ENCODE measurements around the gene GALK1.

Gene GALK1

GRCh38 chr17:75749545-75750389 is 15.2 kb downstream of the GALK1 start:
- peak; percentile 91 for DNase-seq

- no peak for DNase-seq
Measured at GRCh38 chr17:75748706-75749105, 16.3 kb downstream of the GALK1 start.

DNA sequence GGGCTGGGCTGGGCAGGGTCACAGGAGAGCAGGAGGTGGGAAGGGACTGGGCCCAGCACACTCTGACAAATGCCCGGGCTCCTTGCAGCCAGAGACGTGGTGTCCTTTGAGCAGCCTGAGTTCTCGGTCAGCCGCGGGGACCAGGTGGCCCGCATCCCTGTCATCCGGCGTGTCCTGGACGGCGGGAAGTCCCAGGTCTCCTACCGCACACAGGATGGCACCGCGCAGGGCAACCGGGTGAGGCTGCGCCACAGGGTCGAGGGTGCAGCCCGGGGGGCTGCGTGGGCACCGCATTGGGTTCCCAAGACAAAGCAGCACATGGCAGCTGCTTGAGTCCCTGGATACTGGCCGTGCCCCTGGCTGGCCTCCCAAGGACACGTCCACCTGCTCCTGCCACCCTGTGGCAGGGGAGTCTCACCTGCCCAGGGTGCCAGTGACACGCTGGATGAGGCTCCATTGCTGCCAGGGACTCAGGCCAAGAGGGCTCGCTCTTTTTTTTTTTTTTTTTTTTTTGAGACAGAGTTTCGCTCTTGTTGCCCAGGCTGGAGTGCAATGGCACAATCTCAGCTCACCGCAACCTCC is 21.3 kb downstream of the GALK1 start:
- DNase-seq = no peak

DNA sequence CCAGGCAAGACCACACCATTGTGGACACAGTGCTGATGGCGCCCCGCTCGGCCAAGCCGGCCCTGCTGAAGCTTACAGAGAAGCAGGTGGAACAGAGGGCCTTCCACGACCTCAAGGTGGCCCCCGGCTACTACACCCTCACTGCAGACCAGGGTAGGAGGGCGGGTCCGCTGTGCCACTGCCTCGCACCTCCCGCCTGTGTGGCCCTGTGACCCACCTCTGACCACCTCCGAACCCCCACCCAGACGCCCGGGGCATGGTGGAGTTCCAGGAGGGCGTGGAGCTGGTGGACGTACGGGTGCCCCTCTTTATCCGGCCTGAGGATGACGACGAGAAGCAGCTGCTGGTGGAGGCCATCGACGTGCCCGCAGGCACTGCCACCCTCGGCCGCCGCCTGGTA is 22.7 kb downstream of the GALK1 start:
- DNase-seq = no peak

DNA sequence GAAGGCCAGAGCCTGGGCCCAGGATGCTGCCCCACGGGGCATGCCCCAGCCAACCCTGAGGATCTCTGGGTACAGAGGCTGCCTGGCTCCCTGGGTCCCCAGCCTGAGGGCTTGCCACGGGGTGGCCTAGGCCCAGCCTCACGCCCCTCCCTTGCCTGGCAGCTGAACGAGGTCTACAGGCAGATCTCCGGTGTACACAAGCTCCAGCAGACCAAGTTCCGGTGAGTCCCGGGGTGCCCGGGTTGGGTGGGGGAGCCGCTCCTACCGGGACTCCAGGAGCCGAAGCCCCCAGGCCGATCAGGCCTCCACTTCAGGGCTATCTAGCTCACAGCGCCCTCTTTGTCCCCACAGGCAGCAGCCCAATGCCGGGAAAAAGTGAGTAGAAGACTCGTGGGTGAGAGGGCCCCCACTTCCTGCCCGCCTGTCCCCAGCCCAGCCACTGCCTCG is 24.3 kb downstream of the GALK1 start:
- DNase-seq = no peak

DNA sequence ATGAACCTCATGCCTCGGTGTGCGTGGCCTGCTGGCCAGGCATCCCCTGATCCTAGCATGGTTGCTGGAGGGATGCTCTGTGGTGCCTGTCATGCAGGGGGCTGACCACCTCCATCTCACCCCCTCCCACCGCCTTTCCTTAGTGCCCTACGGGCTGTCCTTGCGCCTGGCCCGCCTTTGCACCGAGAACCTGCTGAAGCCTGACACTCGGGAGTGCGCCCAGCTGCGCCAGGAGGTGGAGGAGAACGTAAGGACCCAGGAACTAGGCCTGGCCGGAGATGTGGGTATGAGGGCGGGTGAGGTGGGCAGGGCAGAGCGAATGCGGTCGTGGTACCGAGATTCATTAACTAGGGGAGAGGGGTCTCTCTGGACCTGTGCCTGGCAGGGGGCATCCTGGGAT is 24.8 kb downstream of the GALK1 start:
- DNase-seq = no peak

DNA sequence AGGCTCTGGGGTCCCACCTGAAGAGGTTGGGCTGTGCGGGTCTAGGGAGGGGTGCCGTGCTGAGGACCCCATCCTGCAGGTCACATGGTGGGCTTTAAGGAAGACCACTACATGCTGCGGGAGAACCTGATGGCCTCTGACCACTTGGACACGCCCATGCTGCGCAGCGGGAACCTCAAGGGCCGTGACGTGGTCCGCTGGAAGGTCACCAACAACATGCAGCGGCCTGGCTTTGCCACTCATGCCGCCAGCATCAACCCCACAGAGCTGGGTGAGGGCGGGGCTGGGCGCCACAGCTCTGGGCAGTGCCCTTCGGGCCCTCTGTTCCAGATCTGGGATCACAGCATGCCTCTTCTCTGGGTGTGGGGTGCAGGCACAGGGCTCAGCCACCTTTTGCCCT is 25.2 kb downstream of the GALK1 start:
- DNase-seq = no peak

DNA sequence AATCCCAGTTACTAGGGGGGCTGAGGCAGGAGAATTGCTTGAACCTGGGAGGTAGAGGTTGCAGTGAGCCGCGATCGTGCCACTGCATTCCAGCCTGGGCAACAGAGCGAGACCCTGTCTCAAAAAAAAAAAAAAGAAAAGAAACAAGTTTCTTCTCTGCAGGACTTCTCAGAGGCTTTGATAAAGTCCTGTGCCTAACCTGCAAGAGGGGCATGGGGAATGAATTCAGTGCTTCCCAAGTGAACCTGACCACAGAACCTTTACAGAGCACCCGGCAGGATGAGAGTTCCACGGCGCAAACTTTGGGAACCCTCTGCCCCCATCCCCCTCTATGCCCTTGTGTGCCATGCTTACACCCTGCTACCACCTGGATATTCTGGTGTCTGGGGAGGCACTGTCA is 25.8 kb downstream of the GALK1 start:
- no peak for DNase-seq

DNA sequence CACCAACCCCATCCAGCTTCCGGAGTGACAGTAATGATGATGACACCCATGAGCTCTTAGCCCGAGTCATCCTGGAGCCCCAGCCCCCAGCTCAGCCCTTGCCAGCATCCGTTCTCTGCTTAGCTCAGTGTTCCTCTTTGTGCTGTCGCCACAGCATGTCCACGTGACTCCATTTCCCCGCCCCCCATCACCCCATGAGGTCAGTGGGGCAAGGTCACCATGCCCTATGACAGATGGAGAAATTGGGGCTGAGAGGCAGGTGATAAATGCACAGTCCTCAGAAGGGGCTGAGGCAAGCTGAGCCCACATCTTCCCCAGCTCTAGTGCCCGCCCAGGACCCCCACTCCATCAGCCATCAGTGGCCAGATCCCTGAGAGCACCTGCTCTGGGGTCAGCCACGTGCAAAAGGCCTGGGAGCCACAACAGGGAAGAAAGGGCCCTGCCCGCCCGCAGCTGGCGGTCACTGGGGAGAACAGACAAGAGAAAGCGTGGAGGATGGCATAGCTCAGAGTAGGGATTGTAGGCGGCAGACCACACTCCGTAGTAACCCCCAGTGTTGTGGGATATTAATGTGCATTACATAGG is 26.7 kb downstream of the GALK1 start:
- no peak for DNase-seq

- DNase-seq = no peak
Measured at GRCh38 chr17:75737133-75737962, 27.6 kb downstream of the GALK1 start.

- no peak for DNase-seq
Measured at GRCh38 chr17:75736173-75736835, 28.7 kb downstream of the GALK1 start.

DNA sequence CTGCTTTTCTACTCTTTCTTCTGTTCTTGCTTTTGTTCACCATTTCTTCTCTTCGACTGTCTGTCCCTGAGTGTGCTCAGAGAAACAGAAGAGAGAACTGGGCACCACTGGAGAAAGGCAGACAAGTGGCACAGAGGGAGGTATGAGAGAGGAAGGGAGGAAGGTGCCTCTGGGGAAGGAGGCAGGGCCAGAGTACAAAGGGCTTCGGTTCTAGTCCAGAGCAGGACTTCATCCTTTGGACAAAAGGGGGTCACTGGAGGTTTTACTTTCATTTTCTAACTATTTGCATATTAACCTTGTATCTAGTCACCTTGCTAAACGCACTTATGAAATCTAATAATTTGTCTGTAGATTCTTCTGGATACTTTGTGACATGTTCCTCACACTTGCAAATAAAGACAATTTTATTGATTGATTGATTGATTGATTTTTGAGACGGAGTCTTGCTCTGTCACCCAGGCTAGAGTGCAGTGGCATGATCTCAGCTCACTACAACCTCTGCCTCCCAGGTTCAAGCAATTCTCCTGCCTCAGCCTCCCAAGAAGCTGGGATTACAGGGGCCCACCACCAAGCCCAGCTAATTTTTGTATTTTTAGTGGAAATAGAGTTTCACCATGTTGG is 30.2 kb downstream of the GALK1 start:
- no peak for DNase-seq

- DNase-seq = no peak
Measured at GRCh38 chr17:75733471-75733870, 31.5 kb downstream of the GALK1 start.

- DNase-seq = no peak
Measured at GRCh38 chr17:75731716-75732498, 33.1 kb downstream of the GALK1 start.

GRCh38 chr17:75731086-75731715 is 33.8 kb downstream of the GALK1 start:
- no peak for DNase-seq

GRCh38 chr17:75730065-75730464 is 34.9 kb downstream of the GALK1 start:
- DNase-seq = no peak

- DNase-seq = no peak
Measured at GRCh38 chr17:75729351-75729750, 35.6 kb downstream of the GALK1 start.

GRCh38 chr17:75727391-75727790 is 37.6 kb downstream of the GALK1 start:
- no peak for DNase-seq

DNA sequence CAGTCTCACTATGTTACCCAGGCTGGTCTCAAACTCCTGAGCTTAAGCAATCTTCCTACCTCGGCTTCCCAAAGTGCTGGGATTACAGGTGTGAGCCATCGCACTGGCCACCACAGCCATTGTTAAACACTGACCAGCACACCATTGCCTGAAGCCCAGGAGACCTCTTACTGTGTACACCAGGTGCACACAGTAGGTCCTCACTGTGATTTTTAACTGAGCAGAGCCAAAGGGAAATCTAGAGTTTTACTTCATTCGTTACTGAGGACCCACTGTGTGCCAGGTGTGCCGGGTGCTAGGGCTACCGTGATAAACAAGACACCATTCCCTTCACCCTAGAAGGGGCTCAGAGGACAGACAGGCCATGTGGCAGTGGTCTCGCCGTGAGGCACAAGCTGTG is 39.5 kb downstream of the GALK1 start:
- DNase-seq = no peak

- DNase-seq = no peak
Measured at GRCh38 chr17:75724016-75725003, 40.7 kb downstream of the GALK1 start.
